ENCODE measurements around the gene WFDC10A. TPM values are rescaled to one million over a fixed set of nuclear protein-coding genes. Genes with fewer than 3 reads are reported as not detected.
A peak's percentile ranks its signal among the peaks of the same experiment; 100 is the strongest.
"Not testable (repeated sequence)": the region's sequence is repeated elsewhere in the genome, so short reads cannot be mapped to it uniquely, and the experiment has no call there.

WFDC10A gene
- total and polyA plus RNA-seq, 2 donors from 2014 or later = not detected

DNA sequence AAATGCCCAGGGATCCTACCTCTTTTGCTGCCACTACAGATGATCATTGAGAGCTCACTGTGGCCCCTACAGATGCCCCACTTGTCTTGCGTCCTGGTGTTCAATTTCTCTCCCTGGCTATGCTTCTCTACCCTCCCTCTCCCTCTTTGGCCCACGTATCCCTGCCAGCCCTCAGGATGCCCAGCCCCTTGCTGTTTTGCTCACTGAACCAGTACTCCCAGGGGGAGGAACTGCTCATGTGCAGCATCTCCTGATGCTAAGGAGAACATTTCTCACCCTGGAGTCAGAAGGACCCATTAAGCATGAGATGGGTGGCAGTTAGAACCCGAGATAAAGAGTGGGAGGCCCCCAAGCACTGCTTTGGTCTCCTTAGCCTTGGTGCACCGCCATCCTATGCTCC lies 1.6 kb downstream of the WFDC10A start, which contains the start of gene WFDC9:
Gene WFDC9 (minus strand): TSS at position 101 of the 400 bp plus-strand sequence. CDS start 21,103 bp downstream, outside the sequence.
- H3K9ac ChIP-seq (ENCODE audit: low read length in 3 of 3) = no peak within 1 kb of the TSS
- DNase-seq = no peak
- no peaks in the 10 kb centered on the region for H3K4me1 ChIP-seq (ENCODE audit: control insufficient read depth in 2 of 3, insufficient read depth in 2 of 3, low read depth in 1 of 3, low read length in 3 of 3)

DNA sequence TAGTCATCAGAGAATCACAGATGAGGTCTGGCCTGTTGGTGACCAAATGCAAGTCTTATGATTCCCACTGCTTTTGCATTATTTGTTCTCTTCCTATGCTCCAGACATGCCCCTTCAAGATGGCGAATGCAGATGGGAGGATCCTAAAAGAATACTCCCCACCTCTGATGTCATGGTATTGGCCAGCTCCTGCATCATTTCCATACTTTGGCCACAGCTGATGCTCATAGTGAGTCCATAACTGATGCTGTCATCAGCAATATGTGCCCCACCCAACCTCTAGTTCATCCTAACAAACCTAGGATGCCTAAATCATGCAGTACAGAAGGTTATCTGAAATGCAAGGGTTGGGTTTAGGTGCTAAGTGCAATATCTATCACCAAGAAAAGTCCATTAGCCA lies 7.0 kb downstream of the WFDC10A start:
- no peaks in the 10 kb centered on the region for H3K9me3 ChIP-seq (ENCODE audit: control insufficient read depth in 2 of 3, insufficient read depth in 1 of 3, low read length in 3 of 3)
- H3K27ac ChIP-seq (ENCODE audit: low read depth in 2 of 2, low read length in 2 of 2) = no peak overlapping the region
- H3K27me3 ChIP-seq (ENCODE audit: control insufficient read depth, insufficient read depth, low read length) = no peaks in the 10 kb centered on the region
- TF ChIP-seq, protein P1, sequence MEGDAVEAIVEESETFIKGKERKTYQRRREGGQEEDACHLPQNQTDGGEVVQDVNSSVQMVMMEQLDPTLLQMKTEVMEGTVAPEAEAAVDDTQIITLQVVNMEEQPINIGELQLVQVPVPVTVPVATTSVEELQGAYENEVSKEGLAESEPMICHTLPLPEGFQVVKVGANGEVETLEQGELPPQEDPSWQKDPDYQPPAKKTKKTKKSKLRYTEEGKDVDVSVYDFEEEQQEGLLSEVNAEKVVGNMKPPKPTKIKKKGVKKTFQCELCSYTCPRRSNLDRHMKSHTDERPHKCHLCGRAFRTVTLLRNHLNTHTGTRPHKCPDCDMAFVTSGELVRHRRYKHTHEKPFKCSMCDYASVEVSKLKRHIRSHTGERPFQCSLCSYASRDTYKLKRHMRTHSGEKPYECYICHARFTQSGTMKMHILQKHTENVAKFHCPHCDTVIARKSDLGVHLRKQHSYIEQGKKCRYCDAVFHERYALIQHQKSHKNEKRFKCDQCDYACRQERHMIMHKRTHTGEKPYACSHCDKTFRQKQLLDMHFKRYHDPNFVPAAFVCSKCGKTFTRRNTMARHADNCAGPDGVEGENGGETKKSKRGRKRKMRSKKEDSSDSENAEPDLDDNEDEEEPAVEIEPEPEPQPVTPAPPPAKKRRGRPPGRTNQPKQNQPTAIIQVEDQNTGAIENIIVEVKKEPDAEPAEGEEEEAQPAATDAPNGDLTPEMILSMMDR (IDR thresholded peaks at IDR 0.05; ENCODE audit: borderline replicate concordance, extremely low read depth, insufficient read depth) = no peak
- DNase-seq (no peak), FAIRE-seq (no peak)
- no peak overlapping the region for H3K9ac ChIP-seq (ENCODE audit: low read length in 3 of 3)
- intact Hi-C loops (cut with DNase I) = no loop called here
- no peak overlapping the region for H3K4me3 ChIP-seq (ENCODE audit: low read length in 3 of 3)
- no peaks in the 10 kb centered on the region for H3K36me3 ChIP-seq (ENCODE audit: control insufficient read depth in 2 of 3, insufficient read depth in 3 of 3, low read length in 3 of 3)
- no peaks in the 10 kb centered on the region for H3K4me1 ChIP-seq (ENCODE audit: control insufficient read depth in 2 of 3, insufficient read depth in 2 of 3, low read depth in 1 of 3, low read length in 3 of 3)

More for the DNA sequence above, 1.6 kb downstream of the WFDC10A start, which contains the start of gene WFDC9:
- intact Hi-C loops (cut with DNase I) = no loop called here
- no peak for FAIRE-seq
- no peak within 1 kb of the TSS for H3K27ac ChIP-seq (ENCODE audit: low read depth in 2 of 2, low read length in 2 of 2)
- TF ChIP-seq, protein P1 (IDR thresholded peaks at IDR 0.05; ENCODE audit: borderline replicate concordance, extremely low read depth, insufficient read depth) = no peak
- no peak within 1 kb of the TSS for H3K4me3 ChIP-seq (ENCODE audit: low read length in 3 of 3)
- H3K27me3 ChIP-seq (ENCODE audit: control insufficient read depth, insufficient read depth, low read length) = no peaks in the 10 kb centered on the region
- no peaks in the 10 kb centered on the region for H3K9me3 ChIP-seq (ENCODE audit: control insufficient read depth in 2 of 3, insufficient read depth in 1 of 3, low read length in 3 of 3)
- no peaks in the 10 kb centered on the region for H3K36me3 ChIP-seq (ENCODE audit: control insufficient read depth in 2 of 3, insufficient read depth in 3 of 3, low read length in 3 of 3)

DNA sequence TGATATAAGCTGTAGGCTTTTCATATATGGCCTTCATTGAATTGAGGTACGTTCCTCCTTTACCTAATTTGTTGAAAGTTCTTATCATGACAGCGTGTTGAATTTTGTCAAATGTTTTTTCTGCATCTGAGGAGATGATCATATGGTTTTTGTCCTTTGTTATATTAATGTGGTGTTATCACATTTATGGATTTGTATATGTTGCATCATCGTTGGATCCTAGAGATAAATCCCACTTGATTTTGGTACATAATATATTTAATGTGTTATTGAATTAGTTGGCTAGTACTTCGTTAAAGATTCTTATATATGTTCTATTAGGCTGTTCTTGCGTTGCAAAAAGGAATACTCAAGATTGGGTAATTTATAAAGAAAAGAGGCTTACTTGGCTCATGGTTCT lies 10.1 kb downstream of the WFDC10A start:
- DNase-seq = no peak
- Histone ChIP-seq H3K36me3 (ENCODE audit: control insufficient read depth in 2 of 3, insufficient read depth in 3 of 3, low read length in 3 of 3) (no peaks in the 10 kb centered on the region), H3K4me3 (ENCODE audit: low read length in 3 of 3) (no peak overlapping the region), H3K9ac (ENCODE audit: low read length in 3 of 3) (no peak overlapping the region), H3K27me3 (ENCODE audit: control insufficient read depth, insufficient read depth, low read length) (no peaks in the 10 kb centered on the region), H3K4me1 (ENCODE audit: control insufficient read depth in 2 of 3, insufficient read depth in 2 of 3, low read depth in 1 of 3, low read length in 3 of 3) (no peaks in the 10 kb centered on the region), H3K27ac (ENCODE audit: low read depth in 2 of 2, low read length in 2 of 2) (no peak overlapping the region), H3K9me3 (ENCODE audit: control insufficient read depth in 2 of 3, insufficient read depth in 1 of 3, low read length in 3 of 3) (no peaks in the 10 kb centered on the region)
- intact Hi-C loops (cut with DNase I) = no loop called here
- TF ChIP-seq, protein P1 (IDR thresholded peaks at IDR 0.05; ENCODE audit: borderline replicate concordance, extremely low read depth, insufficient read depth) = no peak
- no peak for FAIRE-seq

DNA sequence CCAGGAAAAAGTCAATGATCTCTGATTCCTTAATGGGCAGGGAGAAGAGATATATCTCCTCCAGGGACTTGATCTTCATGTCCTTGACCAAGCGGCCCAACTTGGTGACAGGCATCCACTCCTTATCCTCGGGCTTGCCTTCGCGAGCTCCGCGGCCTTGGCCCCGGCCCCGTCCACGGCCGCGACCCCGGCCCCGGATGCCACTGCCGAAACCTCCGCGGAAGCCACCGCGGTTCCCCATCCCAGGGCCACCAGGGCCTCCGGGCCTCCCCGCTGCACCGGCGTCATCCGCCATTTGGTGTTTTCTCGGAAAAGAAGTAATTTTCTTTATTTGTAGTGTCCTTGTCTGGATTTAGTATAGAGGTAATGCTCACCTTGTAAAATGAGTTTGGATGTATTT lies 11.5 kb downstream of the WFDC10A start:
- FAIRE-seq; intact Hi-C loops (cut with DNase I); H3K27ac ChIP-seq (ENCODE audit: low read depth in 2 of 2, low read length in 2 of 2): not testable (repeated sequence)

DNA sequence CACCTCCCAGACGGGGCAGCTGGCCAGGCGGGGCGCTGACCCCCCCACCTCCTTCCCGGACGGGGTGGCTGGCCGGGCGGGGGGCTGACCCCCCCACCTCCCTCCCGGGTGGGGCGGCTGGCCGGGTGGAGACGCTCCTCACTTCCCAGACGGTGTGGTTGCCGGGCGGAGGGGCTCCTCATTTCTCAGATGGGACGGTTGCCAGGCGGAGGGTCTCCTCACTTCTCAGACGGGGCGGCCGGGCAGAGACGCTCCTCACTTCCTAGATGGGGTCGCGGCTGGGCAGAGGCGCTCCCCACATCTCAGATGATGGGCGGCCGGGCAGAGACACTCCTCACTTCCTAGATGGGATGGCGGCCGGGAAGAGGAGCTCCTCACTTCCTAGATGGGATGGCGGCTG lies 16.3 kb downstream of the WFDC10A start:
- H3K36me3 ChIP-seq (ENCODE audit: control insufficient read depth in 2 of 3, insufficient read depth in 3 of 3, low read length in 3 of 3); H3K9ac ChIP-seq (ENCODE audit: low read length in 3 of 3); intact Hi-C loops (cut with DNase I); H3K4me3 ChIP-seq (ENCODE audit: low read length in 3 of 3); H3K27ac ChIP-seq (ENCODE audit: low read depth in 2 of 2, low read length in 2 of 2); H3K9me3 ChIP-seq (ENCODE audit: control insufficient read depth in 2 of 3, insufficient read depth in 1 of 3, low read length in 3 of 3); H3K4me1 ChIP-seq (ENCODE audit: control insufficient read depth in 2 of 3, insufficient read depth in 2 of 3, low read depth in 1 of 3, low read length in 3 of 3); H3K27me3 ChIP-seq (ENCODE audit: control insufficient read depth, insufficient read depth, low read length); FAIRE-seq: not testable (repeated sequence)
- DNase-seq = peak in 1 of 5 donors; percentile 41

More for the DNA sequence above, 11.5 kb downstream of the WFDC10A start:
- not testable (repeated sequence) for H3K4me1 ChIP-seq (ENCODE audit: control insufficient read depth in 2 of 3, insufficient read depth in 2 of 3, low read depth in 1 of 3, low read length in 3 of 3); H3K9me3 ChIP-seq (ENCODE audit: control insufficient read depth in 2 of 3, insufficient read depth in 1 of 3, low read length in 3 of 3); H3K4me3 ChIP-seq (ENCODE audit: low read length in 3 of 3); DNase-seq; H3K36me3 ChIP-seq (ENCODE audit: control insufficient read depth in 2 of 3, insufficient read depth in 3 of 3, low read length in 3 of 3); H3K9ac ChIP-seq (ENCODE audit: low read length in 3 of 3); H3K27me3 ChIP-seq (ENCODE audit: control insufficient read depth, insufficient read depth, low read length)

All from kidney (tissue), 14 donors.